Left cardiac atrium (tissue), 4 donors: ENCODE data around the gene TAF4. TPM values are rescaled to one million over a fixed set of nuclear protein-coding genes. Genes with fewer than 3 reads are reported as not detected.

ENCODE experiments used
- ATAC-seq, 2 donors: fragments of 200-7000 bp; cut with Tn5 transposase; one replicate each; pipeline ENCODE4 v1.9.1; 2020; ENCODE audit warnings: mild to moderate bottlenecking in 2 of 2, moderate library complexity in 2 of 2
- DNase-seq: peaks from one replicate; pipeline ENCODE4 v3.0.0-alpha.2; 2020
- intact Hi-C, 2 donors: fragments of 100-400 bp; cut with DNase I; formaldehyde crosslinking; loops; one replicate each; pipeline versions ENCODE4 v1.14.1 to v1.15.1; 2022 to 2023
- long read RNA-seq: library from polyadenylated mRNA; unstranded; transcript quantifications from one replicate; pipeline ENCODE4 v2.0.0, GENCODE V29; 2021
- total RNA-seq, 2 donors: library from RNA; stranded (reverse); fragmentation: NEBNext Ultra II Directional; extraction: Animal tissue kit (Norgen Biotek cat#: 25700); gene quantifications; one replicate each; pipeline ENCODE4 v1.2.1, GENCODE V29; 2021
- donor health status: DM: no; HTN: yes; CAD: no.
- donor health status: DM: no; HTN: yes; CAD: no; lungs with severe emphysema.
- donor health status: DM: yes; HTN: yes; CAD: no.
- donor health status: Dilated cardiomyopathy.

The TAF4 gene, protein sequence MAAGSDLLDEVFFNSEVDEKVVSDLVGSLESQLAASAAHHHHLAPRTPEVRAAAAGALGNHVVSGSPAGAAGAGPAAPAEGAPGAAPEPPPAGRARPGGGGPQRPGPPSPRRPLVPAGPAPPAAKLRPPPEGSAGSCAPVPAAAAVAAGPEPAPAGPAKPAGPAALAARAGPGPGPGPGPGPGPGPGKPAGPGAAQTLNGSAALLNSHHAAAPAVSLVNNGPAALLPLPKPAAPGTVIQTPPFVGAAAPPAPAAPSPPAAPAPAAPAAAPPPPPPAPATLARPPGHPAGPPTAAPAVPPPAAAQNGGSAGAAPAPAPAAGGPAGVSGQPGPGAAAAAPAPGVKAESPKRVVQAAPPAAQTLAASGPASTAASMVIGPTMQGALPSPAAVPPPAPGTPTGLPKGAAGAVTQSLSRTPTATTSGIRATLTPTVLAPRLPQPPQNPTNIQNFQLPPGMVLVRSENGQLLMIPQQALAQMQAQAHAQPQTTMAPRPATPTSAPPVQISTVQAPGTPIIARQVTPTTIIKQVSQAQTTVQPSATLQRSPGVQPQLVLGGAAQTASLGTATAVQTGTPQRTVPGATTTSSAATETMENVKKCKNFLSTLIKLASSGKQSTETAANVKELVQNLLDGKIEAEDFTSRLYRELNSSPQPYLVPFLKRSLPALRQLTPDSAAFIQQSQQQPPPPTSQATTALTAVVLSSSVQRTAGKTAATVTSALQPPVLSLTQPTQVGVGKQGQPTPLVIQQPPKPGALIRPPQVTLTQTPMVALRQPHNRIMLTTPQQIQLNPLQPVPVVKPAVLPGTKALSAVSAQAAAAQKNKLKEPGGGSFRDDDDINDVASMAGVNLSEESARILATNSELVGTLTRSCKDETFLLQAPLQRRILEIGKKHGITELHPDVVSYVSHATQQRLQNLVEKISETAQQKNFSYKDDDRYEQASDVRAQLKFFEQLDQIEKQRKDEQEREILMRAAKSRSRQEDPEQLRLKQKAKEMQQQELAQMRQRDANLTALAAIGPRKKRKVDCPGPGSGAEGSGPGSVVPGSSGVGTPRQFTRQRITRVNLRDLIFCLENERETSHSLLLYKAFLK
- 1 to 10 TPM; 8.8 to 9.3 TPM for total RNA-seq
- long read RNA-seq = 0 reads

DNA sequence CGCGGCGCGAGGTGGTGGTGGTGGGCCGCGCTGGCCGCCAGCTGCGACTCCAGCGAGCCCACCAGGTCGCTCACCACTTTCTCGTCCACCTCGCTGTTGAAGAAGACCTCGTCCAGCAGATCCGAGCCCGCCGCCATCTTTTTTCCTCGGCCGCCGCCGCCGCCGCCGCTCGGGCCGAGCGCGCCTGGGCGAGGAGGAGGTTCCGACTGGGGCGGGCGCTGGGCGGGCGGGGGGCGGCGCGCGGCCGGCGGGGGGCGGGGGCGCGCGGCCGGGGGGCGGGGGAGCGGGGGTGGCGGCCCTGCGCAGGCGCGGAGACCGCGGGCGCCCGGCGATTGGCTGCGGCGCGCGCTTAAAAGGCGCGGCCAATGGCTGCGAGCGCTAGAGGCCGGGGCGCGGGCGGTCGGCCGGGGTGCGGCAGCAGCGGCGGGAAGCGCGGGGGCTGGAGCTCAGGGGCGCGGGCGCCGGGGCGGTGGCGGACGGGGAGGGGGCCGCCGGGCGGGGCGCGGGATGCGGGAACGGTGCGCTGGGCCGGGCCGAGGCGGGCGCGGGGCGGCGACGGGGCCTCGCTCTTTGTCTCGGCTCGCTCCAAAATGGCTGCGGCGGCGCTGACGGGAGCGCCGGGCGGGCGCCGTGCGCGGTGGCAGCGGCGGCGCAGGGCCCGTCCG, at the start of gene TAF4:
TAF4 (minus strand) TSS at position 208 of the 665 bp plus-strand sequence; CDS start at position 137, 71 bp downstream.
- ATAC-seq (peak; percentile 62 to 81), DNase-seq (peak; percentile 76)
- intact Hi-C loops = loop anchor here in 1 of 2 donors (10.0 kb wide), 1 partner anchor 59 kb away; the partner anchor contains the start of gene LSM14B

DNA sequence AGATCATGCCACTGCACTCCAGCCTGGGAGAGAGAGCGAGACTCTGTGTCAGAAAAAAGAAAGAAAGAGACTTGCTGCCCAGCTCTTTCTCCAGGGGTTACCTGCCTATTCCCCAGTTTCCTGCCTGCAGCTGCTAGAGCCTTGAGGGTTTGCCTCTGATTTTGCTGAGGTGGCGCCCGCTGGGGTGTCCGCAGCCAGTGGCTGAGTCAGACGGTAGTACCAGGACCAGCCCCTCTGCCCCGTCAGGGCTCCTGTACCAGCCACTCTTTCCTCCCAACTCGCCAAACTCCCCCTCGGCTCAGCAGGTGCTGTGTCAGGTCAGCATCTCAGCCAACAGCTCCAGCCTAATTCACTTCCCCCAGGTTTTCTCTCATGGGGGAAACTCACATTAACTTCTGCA, 49.2 kb upstream of the TAF4 start:
- intact Hi-C loops = no loop called here
- ATAC-seq = no peak
- no peak for DNase-seq

DNA sequence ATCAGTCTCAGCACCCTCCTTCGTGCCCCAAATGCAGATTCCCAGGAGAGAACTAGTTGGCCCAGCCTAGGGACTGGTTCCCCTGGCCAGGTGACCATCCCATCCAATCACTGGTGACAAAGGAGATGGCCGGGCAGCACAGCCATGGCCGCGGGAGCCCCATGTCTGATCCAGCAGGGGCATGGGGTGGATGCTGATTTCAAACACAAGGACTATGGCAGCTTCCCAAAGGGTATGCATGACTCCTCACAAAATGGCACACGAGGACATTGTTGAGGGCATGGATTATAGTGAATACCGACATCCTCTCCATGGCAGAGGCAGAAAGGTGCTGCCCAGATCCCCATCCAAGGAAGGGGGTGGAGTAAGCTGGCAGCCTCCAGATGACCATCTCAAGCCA, 46.7 kb upstream of the TAF4 start:
- intact Hi-C loops = no loop called here
- ATAC-seq (no peak), DNase-seq (no peak)

DNA sequence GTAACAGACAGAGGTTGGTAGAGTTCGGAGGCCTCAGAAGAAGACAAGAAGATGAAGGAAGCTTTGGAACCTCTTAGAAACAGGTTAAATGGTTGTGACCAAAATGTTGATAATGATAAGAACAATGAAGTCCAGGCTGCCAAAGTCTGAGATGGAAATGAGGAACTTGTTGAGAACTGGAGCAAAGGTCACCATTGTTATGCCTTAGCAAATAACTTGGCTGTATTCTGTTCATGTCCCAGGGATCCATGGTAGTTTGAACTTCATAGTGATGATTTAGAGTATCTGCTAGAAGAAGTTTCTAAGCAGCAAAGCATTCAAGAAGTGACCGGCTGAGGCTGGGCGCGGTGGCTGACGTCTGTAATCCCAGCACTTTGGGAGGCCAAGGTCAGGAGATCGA, 45.5 kb upstream of the TAF4 start:
- intact Hi-C loops = no loop called here
- DNase-seq (no peak), ATAC-seq (no peak)

DNA sequence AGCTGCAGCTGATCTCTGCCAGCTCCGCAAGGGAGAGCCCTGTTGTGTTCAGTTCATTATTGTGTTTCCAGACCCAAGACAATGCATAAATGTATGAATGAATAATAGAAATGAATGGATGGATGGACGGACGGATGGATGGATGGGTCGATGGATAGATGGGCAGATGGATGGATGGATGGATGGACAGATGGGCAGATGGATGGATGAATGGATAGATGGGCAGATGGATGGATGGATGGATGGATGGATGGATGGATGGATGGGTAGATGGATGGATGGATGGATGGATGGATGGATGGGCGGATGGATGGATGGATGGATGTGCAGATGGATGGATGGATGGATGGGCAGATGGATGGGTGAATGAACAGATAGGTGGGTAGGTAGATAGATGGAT, 39.9 kb upstream of the TAF4 start:
- intact Hi-C loops = no loop called here
- no peak for ATAC-seq
- DNase-seq = no peak

DNA sequence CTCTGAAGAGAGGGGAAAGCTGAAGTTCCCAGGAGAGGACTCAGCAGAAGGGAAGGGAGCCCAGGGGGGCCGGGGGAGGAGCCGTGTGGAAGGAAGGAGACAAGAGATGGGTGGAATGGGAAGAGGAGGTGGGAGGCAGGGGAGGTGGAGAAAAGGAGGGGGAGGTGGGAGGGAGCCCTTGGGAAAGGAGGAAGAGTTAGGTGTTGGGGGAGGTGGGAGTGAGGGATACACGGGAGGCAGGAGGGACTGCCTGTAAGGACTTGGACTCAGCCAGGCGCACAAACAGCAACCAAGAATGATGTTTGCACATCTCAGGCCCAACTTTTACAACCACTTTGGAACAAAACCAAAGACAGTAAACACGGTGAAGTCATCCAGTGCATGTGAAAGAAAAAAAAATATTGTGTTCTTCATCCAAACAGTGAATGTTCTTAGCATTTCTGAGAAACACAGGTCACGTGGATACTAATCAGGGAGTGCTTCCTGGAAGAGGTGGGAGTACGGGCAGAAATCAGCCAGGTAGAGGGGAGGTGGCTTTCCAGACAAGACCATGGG, 39.2 kb upstream of the TAF4 start:
- ATAC-seq = peak in 1 of 2 donors; percentile 22
- intact Hi-C loops = no loop called here
- no peak for DNase-seq

DNA sequence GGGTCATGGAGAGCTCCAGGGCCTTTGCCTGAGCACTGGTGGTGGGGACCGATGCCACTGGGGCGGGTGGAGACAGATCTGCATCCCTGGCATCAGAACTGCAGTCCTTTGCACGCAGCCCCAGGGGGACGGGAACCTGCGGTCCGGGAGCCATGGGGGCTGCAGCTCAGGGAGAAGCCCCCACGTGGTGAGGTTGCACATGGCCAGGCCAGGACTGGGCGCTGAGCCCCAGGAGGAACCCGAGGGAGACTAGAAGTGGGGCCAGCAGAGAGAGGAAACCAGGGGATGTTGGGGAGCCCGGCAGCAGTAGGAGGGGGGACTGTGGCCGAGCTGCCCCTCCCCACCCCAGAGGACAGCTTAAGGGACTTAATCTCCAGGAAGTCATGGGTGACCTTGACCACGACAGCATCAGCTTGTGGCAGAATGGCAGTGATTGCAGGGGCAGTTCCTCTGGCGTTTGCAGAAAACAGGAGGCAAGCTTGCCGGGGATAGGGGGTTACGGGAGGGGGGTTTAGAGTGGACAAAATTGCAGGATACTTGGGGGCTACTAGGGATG, 38.6 kb upstream of the TAF4 start:
- ATAC-seq = no peak
- DNase-seq = no peak

DNA sequence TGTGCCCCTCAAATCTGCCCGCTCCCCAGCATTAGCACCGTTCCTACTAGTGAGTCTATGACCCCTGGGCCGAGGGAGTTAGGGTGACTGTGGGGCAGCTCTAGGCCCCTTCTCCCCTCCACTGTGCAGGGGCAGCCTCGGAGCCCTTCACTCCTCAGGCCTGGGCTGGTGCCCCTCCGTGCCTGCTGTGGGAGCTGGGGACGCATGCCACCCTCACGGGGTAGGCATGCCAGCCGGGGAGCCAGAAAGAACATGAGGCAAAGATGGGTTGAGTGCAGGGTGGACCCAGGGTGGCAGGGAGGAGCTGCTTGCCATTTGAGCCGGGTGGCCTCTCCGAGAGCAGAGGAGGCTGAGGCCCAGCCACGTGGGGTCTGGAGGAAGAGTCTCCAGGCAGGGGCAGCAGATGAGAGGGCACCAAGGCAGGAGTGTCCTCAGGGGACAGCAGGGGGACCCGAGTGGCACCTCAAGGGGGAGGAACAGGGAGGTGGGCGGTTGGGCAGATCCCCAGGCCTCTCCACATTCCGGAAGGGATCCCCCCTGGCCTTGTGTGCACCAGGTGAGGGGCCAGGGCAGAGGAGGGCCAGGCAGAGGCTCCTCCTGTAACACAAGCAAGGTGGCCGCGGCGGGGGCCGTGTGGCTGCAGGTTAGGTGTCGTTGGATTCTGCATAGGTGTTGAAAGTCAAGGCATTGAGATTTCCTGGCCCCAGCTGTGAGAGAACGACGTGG, 38.0 kb upstream of the TAF4 start:
- DNase-seq = no peak
- intact Hi-C loops = no loop called here

More for the DNA sequence above, 38.6 kb upstream of the TAF4 start:
- intact Hi-C loops = no loop called here

DNA sequence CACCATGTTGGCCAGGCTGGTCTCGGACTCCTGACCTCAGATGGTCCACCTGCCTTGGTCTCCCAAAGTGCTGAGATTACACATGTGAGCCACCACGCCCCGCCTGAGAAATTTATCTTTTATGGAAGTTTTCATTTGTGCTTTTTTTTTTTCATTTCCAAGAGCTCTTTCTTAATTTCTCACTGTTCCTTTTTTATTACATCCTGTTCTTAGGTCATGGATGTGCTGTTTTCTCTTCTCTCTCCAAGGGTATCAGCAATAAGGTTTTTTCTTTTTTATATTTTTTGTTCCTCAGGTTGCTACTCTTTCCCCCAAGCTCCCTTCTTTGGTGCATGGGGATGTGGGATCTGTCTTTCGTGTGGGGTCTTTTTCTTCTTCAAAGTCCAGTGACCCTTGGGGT, 35.4 kb upstream of the TAF4 start:
- DNase-seq (no peak), ATAC-seq (no peak)
- intact Hi-C loops = no loop called here

More for the DNA sequence above, 38.0 kb upstream of the TAF4 start:
- ATAC-seq = no peak

DNA sequence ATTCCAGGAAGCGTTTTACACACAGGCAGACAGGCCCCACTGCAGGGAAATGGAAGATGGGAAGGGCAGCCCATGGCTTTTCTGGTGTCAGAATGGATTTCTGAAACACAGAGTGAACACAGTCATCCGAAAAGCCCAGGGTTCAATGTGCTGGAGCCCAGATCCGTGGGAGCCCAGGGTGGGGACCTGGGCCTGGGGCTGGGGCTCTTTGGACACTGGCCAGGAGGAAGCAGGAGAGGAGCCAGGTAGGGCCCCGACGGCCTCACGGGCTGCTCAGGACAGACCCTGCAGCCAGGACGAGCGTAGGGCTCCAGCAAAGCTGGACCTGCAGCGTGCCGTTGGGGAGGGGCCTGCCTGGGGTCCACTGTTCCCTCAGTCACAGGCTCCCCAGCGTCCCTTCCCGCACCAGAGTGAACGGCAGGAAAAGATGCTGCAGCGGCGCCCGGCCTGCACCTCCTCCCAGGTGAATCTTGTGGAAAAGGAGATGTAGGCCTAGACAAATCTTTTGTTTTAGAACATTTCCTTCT, 32.3 kb upstream of the TAF4 start:
- intact Hi-C loops = no loop called here
- ATAC-seq = no peak

DNA sequence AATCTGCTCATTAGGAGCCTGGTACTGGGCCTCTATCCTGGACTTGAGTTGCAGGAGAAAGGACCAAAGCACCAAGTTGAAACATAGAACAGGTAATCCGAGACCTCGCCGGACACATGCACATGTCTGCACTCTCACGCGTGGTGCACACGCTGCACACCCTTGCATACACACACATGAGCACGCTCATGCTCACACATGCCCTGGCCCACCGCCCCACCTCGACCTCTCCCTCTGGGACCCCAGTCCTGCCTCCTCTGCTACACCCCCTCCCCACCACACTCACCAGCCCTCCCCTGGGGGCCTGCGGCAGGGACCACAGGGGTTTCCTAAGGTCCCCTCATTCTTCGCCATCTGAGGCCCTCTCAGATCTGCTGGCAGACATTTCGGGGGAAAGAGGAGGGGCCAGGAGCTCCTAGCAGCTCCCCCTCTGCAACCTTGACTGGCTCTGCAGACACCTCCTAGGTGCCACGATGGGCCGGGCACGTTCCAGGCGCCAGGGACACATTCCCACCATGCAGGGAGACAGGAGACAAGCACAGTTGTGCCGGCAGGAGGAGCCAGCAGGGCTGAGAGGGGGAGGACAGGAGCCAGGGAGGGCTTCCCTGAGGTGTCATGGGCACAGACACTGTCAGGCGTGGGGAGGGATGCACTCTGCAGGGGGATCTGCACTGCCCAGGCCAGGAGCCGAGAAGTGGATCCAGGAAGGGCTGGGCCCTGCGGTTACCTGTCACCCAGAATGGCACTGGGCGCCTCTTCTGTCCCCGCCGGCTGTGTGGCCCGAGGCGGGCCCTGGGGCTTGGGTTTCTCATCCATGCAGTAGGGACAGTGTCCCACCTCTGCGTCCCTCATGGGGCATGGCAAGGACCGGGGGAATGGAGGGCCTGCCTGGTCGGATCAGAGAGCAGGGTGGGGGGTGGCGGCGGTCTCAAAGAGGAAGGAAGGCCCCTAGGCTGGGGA, 31.0 kb upstream of the TAF4 start:
- intact Hi-C loops = no loop called here
- no peak for ATAC-seq
- no peak for DNase-seq

More for the DNA sequence above, 32.3 kb upstream of the TAF4 start:
- DNase-seq = no peak

DNA sequence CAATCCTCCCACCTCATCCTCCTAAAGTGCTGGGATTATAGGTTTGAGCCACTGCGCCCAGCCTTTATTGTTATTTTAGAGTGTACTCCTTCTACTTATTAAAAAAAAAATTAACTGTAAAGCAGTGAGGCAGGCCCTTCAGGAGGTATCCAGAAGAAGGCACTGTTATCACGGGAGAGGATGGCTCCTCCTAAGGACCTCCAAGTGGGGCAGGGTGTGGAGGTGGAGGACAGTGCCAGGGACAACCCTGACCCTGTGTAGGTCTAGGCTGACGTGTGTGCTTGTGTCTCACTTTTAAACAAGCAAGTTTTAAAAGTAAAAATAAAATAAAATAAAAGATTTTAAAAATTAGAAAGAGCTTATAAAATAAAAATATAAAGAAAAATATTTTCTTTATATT, 23.7 kb upstream of the TAF4 start:
- intact Hi-C loops = no loop called here
- no peak for DNase-seq
- peak in 1 of 2 donors; percentile 44 for ATAC-seq

DNA sequence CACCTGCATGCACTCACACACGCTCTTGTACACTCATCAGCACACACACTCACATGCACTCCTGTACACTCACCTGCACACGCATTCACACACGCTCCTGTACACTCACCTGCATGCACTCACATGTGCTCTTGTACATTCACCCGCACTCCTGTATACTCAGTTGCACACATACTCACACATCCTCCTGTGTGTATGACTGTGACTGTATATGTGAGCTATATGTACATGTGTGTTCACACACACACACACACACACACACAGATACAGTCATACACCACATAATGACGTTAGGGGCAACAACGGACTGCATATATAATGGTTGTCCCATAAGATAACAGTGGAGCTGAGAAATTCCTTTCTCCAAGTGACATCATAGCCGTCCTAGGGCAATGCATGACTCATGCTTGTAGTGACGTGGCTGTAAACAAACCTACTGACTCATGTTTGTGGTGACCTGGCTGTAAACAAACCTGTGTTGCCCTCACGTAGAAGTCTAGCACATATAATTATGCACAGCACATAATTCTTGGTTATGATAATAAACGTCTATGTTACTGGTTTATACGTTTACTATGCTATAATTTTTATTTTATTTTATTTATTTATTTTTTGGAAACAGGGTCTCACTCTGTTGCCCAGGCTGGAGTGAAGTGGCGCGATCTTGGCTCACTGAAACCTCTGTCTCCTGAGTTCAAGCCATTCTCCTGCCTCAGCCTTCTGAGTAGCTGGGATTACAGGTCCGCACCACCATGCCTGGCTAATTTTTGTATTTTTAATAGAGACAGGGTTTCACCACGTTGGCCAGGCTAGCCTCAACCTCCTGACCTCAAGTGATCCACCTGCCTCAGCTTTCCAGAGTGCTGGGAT, 22.8 kb upstream of the TAF4 start:
- ATAC-seq (peak in 1 of 2 donors; percentile 56), DNase-seq (no peak)
- intact Hi-C loops = no loop called here

DNA sequence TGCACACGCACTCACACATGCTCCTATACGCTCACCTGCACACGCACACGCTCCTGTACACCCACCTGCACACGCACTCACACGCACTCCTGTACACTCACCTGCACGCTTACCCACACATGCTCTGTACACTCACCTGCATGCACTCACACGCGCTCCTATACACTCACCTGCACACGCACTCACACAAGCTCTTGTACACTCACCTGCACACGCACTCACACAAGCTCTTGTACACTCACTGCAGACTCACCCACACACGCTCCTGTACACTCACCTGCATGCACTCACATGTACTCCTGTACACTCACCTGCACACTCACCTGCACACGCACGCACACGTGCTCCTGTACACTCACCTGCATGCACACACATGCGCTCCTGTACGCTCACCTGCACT, 22.0 kb upstream of the TAF4 start:
- intact Hi-C loops = no loop called here
- ATAC-seq (no peak), DNase-seq (no peak)

DNA sequence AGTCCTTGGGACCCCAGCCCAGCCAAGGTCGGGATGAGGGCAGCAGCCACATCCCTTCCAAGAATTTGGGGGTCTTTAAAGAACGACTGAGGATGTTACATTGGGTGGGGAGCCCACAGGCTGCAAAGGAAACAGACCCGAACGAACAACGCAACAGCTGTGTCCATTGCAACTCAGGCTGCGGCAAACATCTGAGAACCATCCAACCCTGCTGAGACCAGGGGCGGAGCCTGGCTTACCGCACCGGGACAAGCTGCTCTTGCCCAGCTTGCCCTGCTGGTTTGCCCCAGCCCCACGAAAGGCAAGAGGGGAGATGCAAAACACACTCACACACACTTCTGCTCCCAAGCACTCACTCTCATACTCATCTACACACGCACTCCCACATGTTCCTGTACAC, 21.5 kb upstream of the TAF4 start:
- intact Hi-C loops = no loop called here
- ATAC-seq (no peak), DNase-seq (no peak)

DNA sequence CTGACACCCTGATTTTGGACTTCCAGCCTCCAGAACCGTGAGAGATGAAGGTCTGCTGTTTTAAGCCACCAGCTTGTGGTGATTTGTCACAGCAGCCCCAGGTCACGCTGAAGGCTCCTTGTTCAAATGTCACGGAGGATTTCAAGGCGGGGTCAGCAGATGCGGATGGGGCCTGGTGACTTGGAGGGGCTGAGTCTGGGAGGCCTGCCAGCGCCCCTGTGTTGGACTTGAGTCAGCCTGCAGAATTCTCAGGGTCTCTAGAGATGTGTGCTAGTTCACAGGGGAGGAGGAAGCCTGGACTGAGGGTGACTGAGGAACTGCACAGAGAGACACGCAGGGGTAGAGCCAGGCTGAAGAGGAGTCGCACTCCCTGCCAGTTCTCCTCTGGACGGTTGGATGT, 19.5 kb upstream of the TAF4 start:
- DNase-seq (no peak), ATAC-seq (no peak)
- intact Hi-C loops = no loop called here
